GM21515 (cell line): ENCODE data around the gene ZBTB4.
"Not testable (repeated sequence)": the region's sequence is repeated elsewhere in the genome, so short reads cannot be mapped to it uniquely, and the experiment has no call there.

Experiments used
- ATAC-seq: cut with Tn5 transposase; IDR thresholded peaks from one replicate; pipeline ENCODE4 v1.9.1; 2021; ENCODE audit not compliant: unreplicated experiment

The ZBTB4 gene

DNA sequence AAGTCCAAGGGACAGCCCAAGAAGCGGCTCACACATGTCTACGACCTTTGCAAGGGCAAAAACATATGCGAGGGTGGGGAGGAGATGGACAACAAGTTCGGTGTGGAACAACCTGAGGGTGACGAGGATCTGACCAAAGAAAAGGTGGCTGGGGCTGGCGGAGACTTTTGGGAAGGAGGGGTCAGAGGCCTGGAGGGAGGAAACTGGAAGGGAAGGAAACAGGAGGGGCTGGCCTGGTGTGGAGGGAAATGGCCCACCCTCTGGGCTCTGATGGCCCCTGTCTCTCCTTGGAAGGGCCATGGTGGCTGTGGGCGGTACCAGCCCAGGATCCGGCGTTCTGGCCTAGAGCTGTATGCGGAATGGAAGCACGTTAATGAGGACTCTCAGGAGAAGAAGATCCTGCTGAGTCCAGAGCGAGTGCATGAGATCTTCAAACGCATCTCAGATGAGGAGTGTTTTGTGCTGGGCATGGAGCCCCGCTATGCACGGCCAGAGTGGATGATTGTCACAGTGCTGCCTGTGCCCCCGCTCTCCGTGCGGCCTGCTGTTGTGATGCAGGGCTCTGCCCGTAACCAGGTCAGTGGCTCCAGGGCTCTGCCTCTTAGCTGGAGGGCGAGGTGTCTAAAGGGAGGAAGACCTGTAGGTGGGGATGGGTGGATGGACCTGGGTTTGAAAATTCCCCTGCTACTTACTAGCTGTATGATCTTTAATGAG lies 17.2 kb upstream of the ZBTB4 start:
- ATAC-seq: no peak

DNA sequence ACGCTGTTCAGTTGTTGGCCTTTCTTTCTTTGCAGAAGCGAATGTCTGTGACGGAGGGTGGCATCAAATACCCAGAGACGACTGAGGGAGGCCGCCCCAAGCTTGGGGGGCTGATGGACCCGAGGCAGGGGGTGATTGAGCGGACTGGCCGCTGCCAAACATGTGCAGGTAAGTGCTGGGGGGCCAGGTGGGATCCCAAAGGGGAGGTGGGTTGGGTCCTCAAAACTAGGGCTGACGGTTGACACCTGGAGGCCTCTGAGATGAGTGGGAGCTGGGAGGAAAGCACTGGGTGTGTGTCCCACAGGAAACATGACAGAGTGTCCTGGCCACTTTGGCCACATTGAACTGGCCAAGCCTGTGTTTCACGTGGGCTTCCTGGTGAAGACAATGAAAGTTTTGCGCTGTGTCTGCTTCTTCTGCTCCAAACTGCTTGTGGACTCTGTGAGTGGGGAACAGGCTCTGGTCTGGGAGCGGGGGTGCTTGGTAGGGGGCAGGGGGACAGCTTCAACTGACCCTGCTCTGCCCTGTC lies 16.5 kb upstream of the ZBTB4 start:
- ATAC-seq: no peak

GRCh38 chr17:7493941-7494340 lies 14.5 kb upstream of the ZBTB4 start:
- ATAC-seq: no peak

DNA sequence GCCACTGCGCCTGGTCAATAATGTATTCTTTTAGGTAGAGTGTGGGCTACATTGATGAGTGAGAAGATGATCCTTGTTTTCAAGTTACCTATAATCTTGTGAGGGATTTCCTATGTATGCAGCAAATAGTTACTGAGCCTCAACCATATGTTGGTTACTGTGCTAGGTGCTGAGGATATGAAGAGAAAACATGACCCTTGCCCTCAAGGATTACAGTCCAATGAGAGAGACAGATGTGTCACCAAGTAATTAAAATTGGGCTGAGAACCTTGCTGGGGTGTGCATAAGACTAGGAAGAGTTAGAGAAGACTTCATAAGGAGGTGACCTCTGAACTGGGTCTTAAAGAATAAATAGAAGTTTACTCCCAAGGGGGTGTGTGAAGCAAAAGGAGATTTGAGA lies 12.2 kb upstream of the ZBTB4 start:
- no peak for ATAC-seq

GRCh38 chr17:7490144-7490543 lies 10.7 kb upstream of the ZBTB4 start:
- ATAC-seq: no peak

DNA sequence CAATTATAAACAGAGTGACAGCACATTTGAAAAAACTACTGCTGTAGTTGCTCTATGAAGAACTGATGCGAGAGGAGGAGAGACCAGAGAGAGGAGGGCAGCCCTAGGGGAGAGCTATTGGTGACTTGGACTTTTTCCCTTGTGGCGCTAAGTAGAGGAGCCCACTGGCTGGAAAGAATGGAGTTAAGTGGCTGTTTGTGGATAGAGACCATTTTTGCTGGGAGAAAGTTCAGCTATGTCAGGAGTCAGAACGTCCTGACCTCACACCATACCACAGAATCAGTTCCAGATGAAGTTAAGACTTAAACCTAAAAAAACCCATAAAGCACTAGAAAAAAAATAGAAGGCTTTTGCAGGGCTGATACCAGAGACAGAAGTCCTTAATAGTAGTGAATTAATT lies 6.8 kb upstream of the ZBTB4 start:
- no peak for ATAC-seq

- ATAC-seq: peak; percentile 2
Observed at GRCh38 chr17:7484919-7485377, 5.5 kb upstream of the ZBTB4 start.

- ATAC-seq: peak; percentile 66
Observed at GRCh38 chr17:7484067-7484918, 4.9 kb upstream of the ZBTB4 start, which contains the start of gene POLR2A. Gene POLR2A, plus strand, starts transcription at chr17:7484366.

- ATAC-seq: peak; percentile 29
Observed at GRCh38 chr17:7483255-7484066, 4.0 kb upstream of the ZBTB4 start.

- ATAC-seq: not testable (repeated sequence)
Observed at GRCh38 chr17:7482742-7483088, 3.3 kb upstream of the ZBTB4 start.

- not testable (repeated sequence) for ATAC-seq
Observed at GRCh38 chr17:7481842-7482741, 2.7 kb upstream of the ZBTB4 start.

GRCh38 chr17:7481275-7481674 lies 1.8 kb upstream of the ZBTB4 start, which contains the start of gene SLC35G6:
Gene SLC35G6, plus strand, starts transcription at chr17:7481446. Its CDS starts 71 bp downstream, at chr17:7481517.
- not testable (repeated sequence) for ATAC-seq

DNA sequence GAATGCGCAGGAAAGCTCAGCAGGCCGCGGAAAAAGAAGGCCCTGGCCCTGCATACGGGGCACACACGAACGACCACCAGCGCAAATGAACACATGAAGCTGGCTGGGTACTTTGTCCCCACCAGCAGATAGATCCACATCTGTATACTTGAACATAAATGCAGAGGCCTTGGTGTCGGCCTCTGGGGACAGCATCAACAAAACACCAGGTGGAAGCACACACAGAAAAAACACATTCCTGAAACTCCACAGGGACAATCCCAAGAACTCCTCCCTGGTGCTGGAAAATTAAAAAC lies 606 bp upstream of the ZBTB4 start:
- ATAC-seq: no peak

DNA sequence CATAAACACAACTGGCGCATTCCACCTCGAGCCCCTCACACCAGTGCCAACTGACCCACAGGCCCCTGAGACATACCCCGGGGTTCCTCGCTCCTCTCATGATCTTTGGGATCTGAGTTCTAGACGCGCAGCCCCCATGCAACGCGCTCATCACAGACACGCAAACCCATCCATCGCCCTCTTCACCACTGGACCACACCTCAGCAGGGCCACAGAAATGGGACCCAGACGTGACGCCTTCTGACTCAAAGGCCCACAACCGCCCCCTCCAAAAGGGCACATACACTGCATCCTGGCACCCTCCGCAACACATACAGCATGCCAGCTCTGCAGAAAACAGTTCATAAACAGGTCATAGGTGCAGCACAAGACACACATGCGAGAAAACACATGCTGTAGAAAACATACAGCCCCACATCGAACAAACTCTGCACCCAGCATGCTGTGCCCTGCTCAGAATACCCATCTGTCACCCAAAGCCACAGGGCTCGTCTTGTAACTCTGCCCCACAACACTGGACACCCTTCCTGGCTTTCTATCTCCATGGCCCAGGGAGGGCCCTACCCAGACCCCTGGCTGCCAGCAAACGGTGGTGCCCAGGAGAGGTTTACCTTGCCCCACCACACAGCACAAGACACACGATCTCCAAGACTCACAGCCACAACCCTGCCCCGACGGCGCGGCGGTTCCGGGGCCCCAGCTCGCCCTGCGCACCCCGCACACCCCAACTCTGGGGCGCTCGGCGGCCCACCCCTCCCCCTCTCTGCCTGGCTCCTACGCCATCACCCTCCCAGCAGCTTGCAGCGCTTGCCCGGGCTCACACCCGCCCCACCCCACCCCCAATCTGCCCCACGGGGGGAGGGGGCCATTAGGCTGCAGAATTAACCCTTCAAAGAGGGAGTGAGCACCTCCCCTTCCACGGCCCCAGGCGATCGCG lies 887 bp downstream of the ZBTB4 start:
- ATAC-seq: no peak

DNA sequence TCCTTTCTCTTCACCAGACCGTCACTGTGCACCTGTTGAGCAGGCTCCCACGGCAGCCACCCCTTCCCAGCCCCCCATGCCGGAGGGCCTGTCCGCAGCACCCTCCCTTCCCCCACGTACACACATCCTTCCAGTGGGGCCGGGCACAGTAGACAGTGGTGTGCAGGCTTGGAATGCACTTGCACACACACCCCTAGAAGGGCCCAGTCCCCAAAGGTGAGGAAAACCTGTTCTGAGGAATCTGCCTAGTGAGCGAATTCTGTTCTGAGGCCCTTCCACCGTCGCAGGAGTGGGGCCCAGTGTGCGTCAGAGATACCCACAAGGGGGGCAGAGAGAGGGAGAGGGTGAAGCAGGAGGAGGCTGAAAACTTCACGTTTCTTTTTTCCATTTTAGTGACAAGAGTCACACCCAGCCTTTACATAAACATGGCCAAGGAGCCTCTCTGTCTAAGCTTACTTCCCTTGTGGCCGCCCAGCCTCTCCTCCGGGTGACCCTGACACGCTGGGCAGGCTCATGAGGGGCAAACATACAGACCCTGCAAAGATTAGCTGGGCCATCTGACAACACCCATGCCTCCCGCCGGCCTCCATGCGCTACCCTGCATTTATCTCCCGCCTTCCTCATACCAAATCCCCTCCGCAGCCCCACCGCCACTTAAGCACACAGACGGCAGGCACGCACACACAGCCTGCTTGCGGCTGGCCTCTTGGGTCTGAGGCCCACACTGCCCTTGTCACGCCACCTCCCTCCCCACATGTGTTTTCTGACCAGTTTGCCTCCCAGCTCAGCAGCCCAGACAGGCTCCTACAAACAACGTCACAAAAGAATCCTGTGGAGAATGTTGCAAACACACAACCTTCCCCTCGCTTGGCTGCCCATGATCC lies 1.8 kb downstream of the ZBTB4 start:
- no peak for ATAC-seq

DNA sequence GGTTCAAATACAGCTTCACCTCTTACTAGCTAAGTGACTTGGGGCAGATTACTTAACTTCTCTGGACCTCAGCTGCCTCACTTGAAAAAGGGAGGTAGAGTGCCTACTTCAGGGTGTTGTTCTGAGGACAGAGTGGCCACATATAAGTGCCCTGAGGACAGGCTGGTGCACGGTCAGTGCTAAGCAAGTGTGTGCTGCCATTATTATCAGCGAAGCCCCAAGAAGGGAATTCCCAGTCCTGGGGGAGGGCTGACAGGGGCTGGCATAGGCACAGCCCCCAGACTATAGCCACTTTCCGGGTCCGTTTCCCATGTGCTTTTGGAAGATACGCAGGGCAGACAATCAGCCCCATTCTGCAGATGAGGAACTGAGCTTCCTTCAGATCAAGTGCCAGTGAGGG lies 2.5 kb downstream of the ZBTB4 start:
- no peak for ATAC-seq

DNA sequence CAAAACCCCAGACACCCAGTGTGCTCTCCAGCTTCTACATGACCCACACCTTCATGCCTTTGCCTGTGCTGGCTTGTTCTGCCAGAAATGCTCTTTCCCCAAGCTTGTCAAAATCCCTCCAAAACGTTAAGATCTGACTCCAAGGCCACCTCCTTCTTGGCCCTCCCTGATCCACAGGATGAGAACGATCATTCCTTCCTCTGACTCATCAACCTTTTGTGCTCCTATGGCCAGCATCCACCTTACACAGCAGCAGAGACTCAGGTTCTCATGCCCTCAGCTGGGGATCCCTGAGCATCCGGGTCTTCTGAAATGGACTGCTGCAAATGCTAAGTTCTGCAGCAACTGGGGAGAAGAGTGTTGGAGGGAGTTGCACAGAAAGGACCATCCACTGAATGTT lies 2.9 kb downstream of the ZBTB4 start:
- no peak for ATAC-seq

- no peak for ATAC-seq
Observed at GRCh38 chr17:7475764-7476422, 3.5 kb downstream of the ZBTB4 start.
